Activated CD4-positive, alpha-beta T cell treated with anti-CD3 and anti-CD28 coated beads for 1 hour (primary cell): ENCODE results near the gene G6PC2.

Experiments
- DNase-seq: peaks from one replicate; pipeline ENCODE4 v3.0.0-alpha.2; 2020

The G6PC2 gene

DNA sequence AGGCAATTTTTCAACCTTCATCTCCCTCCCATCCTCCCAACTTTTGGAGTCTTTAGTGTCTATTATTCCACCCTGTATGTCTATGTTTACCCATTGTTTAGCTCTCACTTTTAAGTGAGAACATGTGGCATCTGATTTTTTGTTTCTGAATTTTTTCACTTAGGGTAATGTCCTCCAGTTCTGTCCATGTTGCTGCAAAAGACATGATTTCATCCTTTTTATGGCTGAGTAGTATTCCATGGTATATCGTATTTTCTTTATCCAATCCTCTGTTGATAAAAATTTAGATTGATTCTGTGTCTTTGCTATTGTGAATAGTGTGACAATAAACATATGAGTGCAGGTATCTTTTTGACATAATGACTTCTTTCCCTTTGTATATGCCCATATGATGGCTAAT is 48.2 kb downstream of the G6PC2 start:
- DNase-seq: no peak

DNA sequence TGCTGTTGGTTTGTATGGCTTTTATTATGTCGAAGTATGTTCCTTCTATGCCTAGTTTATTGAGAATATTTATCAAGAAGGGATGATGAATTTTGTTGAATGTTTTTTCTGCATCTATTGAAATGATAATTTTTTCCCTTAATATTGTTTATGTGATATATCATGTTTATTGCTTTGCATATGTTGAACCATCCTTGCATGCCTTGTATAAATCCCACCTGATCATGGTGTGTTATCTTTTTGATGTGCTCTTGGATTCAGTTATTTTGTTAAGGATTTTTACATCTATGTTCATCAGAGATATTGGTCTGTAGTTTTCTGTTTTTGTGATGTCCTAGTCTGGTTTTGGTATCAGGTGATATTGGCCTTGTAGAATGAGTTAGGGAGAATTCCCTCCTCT is 50.8 kb downstream of the G6PC2 start:
- no peak for DNase-seq

DNA sequence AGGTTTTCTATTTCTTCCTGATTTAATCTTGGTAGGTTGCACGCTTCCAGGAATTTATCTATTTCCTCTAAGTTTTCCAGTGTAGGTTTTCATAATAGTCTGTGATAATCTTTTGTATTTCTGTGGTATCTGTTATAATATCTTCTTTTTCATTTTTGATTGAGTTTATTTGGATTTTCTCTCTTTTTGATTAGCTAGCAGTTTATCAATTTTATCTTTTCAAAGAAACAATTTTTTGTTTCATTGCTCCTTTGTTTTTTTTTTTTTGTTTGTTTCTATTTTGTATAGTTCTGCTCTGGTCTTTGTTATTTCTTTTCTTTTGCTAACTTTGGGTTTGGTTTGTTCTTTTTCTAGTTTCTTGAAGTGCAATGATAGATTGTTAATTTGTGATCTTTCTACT is 51.3 kb downstream of the G6PC2 start:
- no peak for DNase-seq

DNA sequence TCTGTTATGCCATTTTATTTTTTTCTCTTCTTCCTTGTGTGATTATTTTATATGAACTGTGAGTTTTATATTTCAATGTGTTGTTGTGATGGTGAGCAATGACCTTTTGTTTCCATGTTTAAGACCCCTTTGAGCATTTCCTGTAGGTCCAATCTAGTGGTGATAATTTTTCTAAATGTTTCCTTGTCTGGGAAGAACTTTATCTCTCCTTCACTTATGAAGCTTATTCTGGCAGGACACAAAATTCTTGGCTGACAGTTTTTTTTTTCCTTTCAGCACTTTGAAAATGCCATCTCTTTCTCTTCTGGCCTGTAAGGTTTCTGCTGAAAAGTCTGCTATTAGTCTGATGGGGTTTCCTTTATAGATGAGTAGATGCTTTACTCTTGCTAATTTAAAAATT is 53.2 kb downstream of the G6PC2 start:
- DNase-seq: no peak

DNA sequence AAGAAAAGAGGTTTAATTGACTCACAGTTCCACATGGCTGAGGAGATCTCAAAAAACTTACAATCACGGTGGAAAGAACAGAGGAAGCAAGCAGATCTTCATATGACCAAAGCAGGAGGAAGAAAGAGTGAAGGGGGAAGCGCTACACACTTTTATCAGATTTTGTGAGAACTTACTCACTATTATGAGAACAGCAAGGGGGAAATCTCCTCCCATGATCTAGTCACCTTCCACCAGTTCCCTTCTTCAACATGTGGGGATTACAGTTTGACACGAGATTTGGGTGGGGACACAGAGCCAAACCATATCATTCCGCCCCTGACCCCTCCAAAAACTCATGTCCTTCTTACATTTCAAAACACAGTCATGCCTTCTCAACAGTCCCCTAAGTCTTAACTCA is 54.2 kb downstream of the G6PC2 start:
- no peak for DNase-seq

DNA sequence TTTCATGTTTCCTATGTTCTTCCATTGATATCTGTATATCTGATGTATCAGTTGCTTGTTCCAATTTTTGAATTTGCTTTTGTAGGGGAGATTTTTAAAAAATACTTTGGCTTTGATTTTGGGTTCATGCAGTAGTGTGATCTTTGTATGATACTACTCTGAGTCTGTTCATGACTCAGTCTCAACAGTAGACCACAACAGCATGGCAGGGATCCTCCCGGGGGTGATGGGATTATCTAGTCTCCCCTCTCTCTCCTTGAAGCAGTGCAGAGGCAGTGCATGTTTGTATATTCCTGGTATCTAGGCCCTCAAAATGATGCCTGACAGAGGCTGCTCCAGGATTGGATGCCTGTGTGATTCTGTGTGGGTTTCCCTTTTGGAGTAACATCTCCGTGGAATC is 55.3 kb downstream of the G6PC2 start:
- DNase-seq: no peak
